GM18498 (cell line): ENCODE measurements around the gene PTPRE.
"Not testable (repeated sequence)": the region's sequence is repeated elsewhere in the genome, so short reads cannot be mapped to it uniquely, and the experiment has no call there.

ENCODE experiments used
- ATAC-seq: cut with Tn5 transposase; IDR thresholded peaks from one replicate; pipeline ENCODE4 v1.9.1; 2021; ENCODE audit warnings: mild to moderate bottlenecking, moderate library complexity; ENCODE audit not compliant: unreplicated experiment

The PTPRE gene

DNA sequence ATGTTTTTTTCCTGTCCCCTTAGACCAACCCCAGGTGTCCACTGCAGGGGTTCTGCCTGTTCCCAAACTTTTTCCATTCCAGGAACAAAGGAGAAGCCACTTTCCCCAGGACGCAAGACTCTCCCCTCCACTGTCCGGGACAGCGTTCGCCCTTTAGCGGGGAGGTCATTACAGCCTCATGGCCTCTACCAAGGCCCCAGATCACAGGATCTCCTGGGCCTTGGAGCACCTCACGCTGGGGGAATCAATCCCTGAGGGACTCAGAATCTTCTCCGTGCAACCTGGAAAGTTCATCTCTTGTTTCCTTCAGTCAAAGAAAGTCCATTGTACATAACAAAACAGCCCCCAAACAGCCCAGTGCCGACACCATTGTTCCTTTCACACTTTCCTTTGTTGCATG is 178.1 kb downstream of the PTPRE start:
- no peak for ATAC-seq

DNA sequence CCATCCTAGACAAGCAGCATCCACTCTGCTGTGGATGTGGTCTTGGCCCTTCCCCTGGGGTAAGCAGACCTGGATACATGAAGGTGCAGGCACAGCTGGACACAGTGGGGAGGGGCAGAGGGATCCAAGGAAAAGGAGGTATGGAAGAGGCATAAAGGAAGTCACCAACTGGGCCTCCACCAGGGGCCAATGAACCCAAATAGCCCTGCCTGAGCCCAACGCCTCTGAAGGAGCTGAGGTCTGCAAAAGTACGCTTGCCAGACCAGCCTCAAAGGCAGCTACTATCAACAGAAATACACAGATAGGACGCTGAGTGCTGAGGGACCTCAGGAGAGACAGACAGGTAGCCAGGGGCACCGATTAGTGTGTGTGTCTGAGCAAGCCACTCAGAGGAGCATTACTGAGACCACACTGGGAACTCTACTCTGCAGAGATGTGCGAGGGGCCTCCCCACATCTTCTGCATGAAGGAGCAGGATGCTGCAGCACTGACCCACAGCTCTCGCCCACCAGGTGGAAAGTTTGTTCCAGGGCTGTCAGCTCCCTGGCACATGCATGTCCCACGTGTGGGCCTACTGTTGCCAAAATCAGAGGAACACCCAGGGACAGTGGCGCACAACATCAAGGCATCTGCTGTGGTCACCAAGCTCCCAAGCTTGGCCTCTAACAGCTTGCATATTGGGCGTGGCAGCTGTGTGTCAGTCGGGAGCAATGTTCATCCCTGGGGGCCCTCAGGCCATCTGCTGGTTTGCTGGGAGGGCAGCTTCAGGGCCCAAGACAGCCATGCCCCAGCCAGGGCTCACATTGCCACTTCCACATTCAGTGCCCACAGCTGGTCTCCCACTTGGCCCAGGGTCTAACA is 179.3 kb downstream of the PTPRE start:
- ATAC-seq = no peak

DNA sequence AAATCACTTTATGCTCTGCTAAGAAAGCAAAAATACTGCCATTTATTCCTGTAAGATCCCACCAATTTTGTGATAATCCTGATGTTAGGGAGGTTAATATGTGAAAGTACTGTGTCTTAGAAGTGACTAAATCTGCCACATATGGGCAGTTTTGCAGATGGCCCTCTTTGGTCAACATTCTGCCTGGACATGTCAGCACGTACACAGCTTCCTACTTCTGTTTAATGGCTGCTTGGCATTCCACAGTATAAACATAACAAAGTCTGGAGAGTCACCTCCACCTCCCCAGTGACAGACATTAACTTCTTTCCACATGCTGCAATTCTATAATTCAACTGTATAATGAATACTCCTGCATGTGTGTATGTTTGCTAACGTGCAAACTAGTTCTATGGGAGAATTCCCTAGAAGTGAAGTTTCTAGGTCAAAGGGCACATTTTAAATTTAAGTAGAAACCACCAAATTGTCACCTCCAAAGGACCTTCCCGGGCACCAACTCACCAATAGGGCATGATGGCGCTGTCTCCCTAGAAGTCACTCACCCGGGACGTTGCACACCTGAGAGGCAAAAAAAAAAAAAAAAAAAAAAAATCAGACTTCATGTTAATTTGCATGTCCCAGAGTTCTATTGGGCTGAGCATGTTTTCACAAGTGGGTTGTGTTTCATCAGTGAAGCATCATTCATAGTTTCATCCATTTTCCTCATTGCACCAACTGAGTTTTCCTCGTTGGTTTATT is 180.4 kb downstream of the PTPRE start:
- no peak for ATAC-seq

DNA sequence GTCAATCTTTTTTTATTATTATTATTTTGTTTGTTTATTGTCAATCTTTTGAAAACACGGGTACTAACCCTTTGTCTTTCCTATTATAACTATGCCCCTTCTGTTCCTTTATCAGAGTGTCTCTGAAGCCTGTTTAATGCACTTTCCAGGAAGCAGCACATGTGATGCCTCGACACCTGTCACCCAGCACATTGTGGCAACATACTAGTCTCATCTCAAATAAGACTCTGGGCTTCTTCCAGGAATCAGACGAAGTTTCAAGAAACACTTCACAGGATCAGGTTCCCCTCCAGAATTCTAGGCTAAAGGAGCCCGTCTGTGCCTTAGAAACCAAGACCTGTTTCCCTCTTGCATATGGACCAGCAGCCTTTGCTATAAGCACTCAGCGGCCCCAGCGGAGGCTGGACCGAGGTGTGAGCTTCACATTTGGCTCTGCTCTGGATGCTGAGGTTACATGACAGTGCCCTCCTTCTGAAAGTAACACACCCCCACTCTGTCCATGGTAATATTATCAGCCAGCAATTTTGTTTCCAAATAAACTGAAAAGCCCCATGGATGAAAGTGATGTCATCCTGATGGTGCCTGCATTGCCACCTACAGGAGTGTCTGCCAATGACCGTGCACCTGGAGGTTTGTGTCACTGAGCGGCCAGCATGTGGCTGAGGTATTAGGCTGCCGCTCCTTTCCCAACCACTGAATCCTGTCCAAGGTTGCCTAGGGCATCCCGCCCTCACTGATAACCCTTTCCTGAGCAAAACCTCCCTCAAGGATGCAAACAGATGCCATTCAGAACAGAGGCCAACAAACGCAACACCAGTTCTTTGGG is 181.2 kb downstream of the PTPRE start:
- no peak for ATAC-seq

DNA sequence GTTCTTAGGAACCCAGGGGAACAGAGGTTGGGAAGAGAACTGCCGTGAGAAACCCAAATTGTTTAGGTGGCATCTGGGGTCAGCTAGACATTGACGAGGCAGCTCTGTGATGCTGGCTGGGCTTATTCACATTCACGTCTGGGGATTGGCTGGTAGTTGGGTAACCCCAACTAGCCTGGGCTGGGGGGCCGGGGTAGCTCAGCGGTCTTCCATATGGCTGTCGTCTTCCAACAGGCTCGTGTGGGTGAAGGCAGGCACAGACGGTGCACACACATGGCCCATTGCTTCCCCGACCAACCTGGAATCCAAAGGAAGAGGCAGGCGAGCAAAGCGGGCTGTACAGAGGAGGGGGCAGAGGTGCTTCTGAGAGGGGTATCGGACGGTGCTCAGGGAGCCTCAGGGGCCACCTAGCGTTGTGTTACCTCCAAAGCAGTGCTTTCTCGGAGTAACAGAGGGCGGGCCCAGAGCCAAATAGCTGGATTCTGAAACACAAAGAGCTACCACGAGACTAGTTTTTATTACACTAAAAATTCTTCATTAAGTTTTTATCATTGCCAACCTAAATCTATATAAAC is 184.8 kb downstream of the PTPRE start:
- ATAC-seq = no peak

DNA sequence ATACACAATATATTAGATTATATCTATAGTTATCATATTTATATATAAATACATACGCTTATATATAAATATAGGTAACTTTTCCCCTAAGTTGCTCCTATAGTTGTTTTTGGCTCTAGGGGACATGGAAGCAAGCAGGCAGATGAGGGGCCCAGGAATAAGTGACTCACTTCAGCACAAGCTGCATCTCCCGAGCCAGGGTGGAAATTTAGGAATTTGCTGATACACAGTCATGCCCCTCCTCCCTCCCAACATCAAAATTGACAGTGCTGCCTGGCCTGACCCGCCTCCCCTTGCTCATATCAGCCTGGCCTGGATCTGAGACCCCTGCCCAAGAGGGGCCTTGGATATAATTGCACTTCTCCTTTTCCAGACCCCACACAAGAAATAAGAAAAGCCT is 185.6 kb downstream of the PTPRE start:
- no peak for ATAC-seq

DNA sequence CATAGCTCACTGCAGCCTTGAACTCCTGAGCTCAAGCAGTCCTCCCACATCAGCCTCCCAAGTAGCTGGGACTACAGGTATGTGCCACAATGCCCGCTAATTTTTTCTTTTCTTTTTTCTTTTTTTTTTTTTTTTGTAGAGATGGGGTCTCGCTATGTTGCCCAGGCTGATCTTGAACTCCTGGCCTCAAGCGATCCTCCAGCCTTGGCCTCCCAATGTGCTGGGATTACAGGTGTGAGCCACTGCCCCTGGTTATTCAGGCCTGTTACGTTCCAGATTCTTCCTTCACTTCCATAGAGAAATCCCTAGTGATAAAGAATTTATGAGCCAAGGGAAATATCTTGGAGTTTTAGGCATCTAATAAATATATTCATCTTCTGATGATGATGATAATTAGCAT is 187.7 kb downstream of the PTPRE start:
- not testable (repeated sequence) for ATAC-seq

DNA sequence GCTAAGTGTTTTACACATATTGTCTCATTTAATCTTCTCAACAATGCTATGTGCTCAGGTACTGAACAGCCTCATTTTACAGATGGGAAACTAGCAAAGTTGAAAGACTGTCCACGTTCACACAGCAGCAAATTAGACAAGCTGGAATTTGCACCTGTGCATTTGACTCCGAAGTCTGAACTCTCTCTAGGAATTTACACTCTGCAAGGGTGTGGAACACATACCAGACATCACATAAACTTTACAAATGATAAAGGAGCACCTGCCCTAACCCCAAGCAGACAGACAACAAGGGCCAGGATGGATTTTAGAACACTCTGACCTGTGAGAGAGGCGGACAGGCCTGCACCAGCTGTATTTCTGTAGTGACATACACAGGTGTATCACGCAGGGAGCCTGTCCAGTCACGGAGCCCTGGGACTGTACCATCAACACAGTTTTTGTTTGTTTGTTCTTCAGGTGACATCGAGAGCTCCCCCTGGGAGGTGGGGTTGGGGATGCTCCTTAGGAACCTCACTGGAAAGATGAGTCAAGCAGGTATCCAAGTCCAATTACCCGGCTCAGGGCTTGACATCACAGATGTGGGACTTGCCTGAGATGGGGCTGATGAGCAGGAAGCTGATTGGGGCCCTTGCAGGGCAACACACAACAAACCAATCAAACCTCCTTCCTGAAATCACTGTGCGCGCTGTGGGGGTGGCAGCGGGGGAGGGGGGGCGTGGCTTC is 188.3 kb downstream of the PTPRE start:
- ATAC-seq = no peak

DNA sequence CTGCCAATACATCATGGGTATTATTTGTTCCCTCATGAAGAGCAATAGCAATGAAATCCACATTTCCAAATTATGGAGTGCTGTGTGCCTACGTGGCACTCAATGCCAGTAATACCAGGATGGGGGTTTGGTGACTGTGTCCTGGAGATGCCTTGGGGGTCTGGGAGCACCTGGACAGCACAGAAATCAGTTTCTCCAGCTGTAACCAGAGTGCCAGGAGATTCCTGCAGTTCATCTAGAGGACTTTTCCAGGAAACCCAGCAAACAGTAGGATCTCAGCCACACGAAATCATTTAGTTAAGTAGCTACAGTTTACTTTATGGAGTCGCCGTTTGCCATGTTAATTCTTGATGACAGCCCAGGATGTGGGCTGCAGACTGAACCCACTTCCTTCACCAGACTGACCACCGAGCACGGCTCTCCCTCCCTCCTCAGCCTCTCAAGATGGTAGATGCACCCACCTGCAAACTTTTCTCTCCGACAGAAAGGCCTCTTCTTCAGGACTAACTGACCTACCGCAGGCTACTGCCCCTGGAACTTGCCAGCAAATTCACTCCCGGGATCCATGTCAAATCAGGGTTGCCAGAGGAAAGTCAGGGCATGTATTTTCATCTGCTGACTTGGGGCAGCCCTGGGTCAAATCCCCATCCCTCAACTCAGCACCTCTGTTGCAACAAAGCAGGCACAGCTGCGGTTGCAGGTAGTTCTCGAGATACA is 189.0 kb downstream of the PTPRE start:
- ATAC-seq = peak; percentile 40

DNA sequence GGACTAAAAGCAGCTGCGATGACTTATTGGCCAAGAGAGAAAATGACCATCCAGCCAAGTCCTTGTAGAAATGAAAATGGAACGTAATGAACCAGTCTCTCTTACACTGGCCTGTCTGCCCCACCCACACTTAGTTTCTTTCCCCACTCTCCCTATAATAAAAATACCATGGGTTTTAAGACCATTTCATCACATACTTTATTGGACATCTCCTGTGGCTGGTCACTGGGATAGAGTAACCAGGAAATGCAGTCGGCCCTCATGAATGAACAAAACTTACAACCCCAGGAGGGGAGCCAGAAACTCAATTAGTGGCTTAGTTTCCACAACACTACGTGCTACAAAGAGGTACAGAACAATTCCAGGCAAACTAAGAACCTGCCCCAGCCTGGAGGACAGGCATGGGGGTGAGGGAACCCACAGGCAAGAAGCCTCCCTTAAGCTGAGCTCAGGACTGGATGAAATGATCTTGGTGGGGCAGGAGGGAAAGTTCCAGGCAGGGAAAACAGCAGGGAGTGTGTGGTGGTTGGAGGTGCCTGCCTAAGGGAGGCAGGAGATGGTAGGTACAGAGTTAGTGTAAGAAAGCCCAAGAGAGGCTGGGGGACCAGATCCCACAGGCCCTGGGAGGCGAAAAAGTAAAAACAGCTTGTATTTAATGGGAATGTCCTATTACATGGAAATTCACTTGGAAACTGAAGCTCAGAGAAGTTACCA is 189.7 kb downstream of the PTPRE start:
- no peak for ATAC-seq

DNA sequence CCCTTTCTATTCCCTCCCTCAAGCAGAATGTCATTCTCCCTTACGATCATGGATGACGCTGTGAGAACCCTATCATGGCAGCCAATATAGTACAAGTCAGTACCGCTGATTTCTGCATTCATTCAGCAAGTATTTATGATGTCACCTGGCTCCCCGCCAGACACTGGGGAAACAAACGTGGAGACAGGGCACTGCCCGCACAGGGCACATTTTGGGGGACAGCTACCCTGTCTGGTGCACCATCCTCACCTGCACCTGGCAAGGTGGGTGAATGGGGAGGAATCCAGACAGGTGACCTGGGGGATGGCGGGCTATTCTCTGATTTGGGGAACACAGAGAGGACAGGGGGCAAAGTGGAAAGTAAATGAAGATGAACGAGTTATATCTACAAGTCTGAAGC is 190.9 kb downstream of the PTPRE start:
- ATAC-seq = no peak

DNA sequence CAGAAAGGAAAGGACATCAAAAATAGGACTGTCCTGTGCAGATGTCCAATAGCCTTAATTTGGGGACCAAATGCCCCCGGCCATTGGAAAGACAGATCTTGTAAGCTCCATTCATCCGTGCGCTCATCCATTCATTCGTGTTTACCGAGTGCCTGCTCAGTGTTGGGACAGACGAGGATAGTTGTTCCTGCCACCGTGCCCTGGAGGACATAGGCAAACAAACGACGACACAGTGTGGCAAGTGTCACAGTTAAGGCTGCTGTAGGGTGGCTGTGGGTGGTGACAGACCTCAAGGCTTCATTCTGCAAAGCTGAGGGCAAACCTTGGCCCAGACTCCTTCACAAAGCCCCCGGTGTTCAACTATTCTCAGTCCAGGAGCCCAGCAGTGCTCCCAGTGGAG is 191.7 kb downstream of the PTPRE start:
- no peak for ATAC-seq

DNA sequence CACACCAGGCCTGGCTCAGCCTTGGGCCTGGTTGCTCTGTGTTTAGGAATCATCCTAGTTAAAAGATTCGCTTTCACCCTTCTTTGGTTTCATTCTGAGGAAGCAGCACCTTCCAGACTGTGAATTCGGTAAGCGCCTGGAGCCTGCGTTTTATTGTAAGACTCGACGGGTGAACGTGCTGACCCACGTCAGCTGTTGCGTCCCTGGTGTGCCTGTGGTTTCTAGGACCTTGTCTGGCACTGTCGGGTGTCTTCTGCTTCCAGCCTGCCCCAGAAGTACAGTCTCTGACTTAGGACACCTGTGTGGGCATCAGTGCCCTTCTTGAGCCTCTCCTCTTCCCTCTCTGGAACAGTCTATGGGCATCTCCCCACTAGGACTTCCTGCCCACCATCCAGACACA is 193.0 kb downstream of the PTPRE start:
- ATAC-seq = no peak

DNA sequence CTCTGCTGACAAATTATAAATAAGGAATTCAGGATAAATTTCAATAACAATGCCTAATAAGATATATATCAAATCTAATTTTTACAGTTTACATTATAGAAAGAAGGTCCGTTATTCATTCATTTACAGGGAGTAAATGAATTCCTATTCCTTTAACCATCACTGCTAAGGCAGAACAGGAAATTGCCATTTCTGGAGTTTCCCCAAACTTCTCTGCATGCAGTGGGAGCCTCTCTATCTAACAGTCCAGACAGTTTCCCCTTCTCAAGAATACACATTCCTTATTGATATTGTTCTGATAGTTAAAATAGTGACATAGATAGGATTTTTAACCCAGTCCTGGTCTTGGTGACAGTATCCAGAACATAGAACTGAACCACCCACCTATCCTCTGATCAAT is 195.0 kb downstream of the PTPRE start:
- ATAC-seq = no peak

DNA sequence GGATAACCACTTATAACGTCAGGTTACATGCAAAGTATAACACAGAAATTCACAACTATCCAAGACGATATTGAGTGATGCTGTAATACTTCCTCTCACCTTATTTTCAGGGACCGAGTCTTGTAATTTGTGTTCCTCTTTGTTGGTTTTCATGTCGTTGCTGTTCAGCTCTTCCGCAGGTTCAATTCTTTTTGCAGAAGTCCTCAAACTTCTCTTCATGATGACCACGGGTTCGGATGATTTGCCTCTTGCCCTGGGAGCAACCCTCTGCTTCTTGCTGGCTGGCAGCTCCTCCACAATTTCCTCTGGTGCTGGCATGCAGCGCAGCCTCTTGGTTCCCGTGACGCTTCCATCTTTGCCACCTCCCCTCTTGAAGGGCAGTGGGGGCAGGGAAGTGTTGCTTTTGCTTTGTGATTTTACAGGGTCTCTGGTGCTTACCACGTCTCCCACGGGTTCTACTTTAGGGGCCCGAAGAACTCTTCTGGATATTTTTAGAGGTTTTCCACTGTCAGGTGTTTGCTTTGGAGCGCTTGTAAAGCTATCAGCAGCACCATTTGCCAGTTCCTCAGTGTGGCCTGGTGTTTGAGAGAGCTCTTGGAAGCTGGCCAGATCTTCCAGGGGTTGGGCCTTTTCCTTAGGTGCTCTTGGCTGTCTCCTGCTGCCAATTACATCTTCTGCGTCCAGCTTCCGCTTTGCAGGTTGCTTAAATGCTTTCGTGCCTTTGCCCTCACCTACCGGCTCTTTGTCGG is 195.8 kb downstream of the PTPRE start:
- ATAC-seq = no peak

DNA sequence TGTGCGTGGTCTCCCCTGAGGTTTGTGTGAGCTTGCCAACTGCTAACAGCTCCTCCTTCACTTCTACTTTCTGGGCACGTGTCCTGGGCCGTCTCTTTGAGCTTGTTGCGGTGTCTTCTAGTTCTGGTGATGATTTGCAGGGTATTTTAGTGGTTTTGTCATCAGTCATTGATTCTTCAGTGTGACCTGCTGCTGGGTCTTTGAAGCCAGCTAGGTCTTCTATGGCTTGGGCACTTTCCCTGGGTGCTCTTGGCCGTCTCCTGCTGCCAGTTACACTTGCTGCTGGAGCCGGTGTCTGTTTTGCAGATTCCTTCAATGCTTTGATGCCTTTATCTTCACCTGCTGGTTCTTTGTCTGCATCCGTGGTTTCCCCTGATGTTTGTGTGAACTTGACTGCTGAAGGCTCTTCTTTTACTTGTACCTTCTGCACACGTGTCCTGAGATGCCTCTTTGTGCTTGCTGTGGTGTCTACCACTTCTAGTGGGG is 196.4 kb downstream of the PTPRE start:
- ATAC-seq = no peak

DNA sequence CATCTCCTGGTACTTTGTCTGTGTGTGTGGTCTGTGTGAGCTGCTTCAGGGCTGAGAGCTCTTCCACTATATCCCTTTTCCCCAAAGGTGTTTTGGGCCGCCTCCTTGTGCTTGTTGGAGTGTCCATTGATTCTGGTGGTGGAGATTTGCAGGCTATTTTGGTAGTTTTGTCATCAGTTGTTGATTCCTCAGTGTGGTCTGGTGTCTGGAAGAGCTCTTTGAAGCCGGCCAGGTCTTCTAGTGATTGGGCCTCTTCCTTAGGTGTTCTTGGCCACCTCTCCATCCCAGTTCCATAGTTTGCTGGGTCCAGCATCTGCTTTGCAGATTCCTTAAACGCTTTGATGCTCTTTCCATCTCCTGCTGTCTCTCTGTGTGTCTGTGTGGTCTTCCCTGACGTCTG is 198.5 kb downstream of the PTPRE start:
- ATAC-seq = no peak

DNA sequence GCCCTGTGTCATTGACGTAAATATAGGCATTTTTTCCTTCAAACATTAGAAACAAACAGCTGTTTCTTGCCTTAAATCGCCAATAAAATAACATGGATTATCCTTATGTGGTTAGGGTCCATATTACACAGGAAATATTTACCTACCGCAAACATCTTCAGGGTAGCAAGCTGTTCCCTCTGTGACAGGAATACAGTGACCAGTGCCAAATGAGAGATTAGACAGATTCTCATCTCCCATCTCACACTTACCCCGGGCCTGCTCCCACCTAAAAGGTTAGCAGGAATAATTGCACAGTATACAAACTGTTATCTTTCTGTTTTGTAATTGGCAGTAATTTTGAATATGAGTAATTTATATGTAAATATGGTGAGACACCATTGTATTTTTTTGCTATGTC is 202.8 kb downstream of the PTPRE start:
- ATAC-seq = no peak
